Activated B cell treated with CpG ODN at 0.5 μM for 24 hours (primary cell): ENCODE results near the gene PPP1R15A. TPM values are rescaled to one million over a fixed set of nuclear protein-coding genes. Genes with fewer than 3 reads are reported as not detected.
"Not testable (repeated sequence)": the region's sequence is repeated elsewhere in the genome, so short reads cannot be mapped to it uniquely, and the experiment has no call there.

Experiments
- ATAC-seq: fragments of 200-7000 bp; cut with Tn5 transposase; one replicate; pipeline ENCODE4 v1.10.0; 2021; ENCODE audit warnings: low read depth, mild to moderate bottlenecking, moderate library complexity
- CTCF ChIA-PET: fragments of 350-600 bp; sonication (Branson Sonifier 250); formaldehyde crosslinking; loops from one replicate; lab custom pipeline; 2021; ENCODE audit warnings: antibody characterized with exemption; lab: Charles Lee
- POLR2A ChIA-PET: fragments of 350-600 bp; sonication (Branson Sonifier 250); formaldehyde crosslinking; loops from one replicate; lab custom pipeline; 2021; ENCODE audit warnings: antibody characterized with exemption; lab: Charles Lee
- DNase-seq: peaks from one replicate; pipeline ENCODE4 v3.0.0; 2022
- H3K27ac Mint-ChIP-seq: one replicate; pipeline ENCODE4 v1.8.0; 2020; ENCODE audit warnings: mixed read lengths
- H3K27me3 Mint-ChIP-seq: one replicate; pipeline ENCODE4 v1.8.0; 2021; ENCODE audit warnings: mixed read lengths
- H3K36me3 Mint-ChIP-seq: one replicate; pipeline ENCODE4 v1.8.0; 2021; ENCODE audit warnings: low read depth, mixed read lengths
- H3K4me1 Mint-ChIP-seq: one replicate; pipeline ENCODE4 v1.8.0; 2021; ENCODE audit warnings: mixed read lengths
- H3K4me3 Mint-ChIP-seq: one replicate; pipeline ENCODE4 v1.8.0; 2020; ENCODE audit warnings: mild to moderate bottlenecking, mixed read lengths
- H3K9me3 Mint-ChIP-seq: one replicate; pipeline ENCODE4 v1.8.0; 2020; ENCODE audit warnings: mixed read lengths
- CTCF ChIP-seq: fragments of 200-600 bp; IDR thresholded peaks from one replicate; pipeline ENCODE4 v1.8.0; 2022; ENCODE audit warnings: antibody characterized with exemption, mild to moderate bottlenecking
- intact Hi-C: fragments of 100-400 bp; cut with micrococcal nuclease; formaldehyde crosslinking; loops from one replicate; pipeline ENCODE4 v1.15.1; 2024
- total RNA-seq: library from RNA; stranded (reverse); gene quantifications from 2 replicates; pipeline ENCODE4 v1.2.3, GENCODE V29; 2022

PPP1R15A gene
- total RNA-seq, 1 donor from 2014 or later = 123 TPM

- H3K27ac Mint-ChIP-seq = no peak overlapping the region
- peaks cover 9% of the 10 kb centered on the region for H3K27me3 Mint-ChIP-seq
- no peaks in the 10 kb centered on the region for H3K9me3 Mint-ChIP-seq
- ChIA-PET CTCF (no interaction called here), POLR2A (interaction anchor here (1.4 to 2.1 kb wide), 2 partner anchors 22 to 74 kb away, joined by 3 to 14 read pairs; no protein-coding TSS in a partner anchor)
- H3K4me3 Mint-ChIP-seq = no peak overlapping the region
- peaks cover 9% of the 10 kb centered on the region for H3K36me3 Mint-ChIP-seq
- no peak for TF ChIP-seq CTCF
- peaks cover 33% of the 10 kb centered on the region for H3K4me1 Mint-ChIP-seq
- no peak for ATAC-seq
- intact Hi-C loops = loop anchor here (5.0 kb wide), 1 partner anchor 35 kb away; the partner anchor contains the start of gene DHDH
- no peak for DNase-seq
Measured at GRCh38 chr19:48897181-48897580, 25.0 kb downstream of the PPP1R15A start.

GRCh38 chr19:48899386-48899749 is 27.1 kb downstream of the PPP1R15A start:
- intact Hi-C loops = loop anchor here (5.0 kb wide), 1 partner anchor 33 kb away; the partner anchor contains the start of gene DHDH
- Mint-ChIP-seq H3K36me3 (peaks cover 18% of the 10 kb centered on the region), H3K4me3 (peak overlapping the region; percentile 97), H3K4me1 (peaks cover 36% of the 10 kb centered on the region)
- not testable (repeated sequence) for DNase-seq, ATAC-seq, H3K9me3 Mint-ChIP-seq, H3K27ac Mint-ChIP-seq, H3K27me3 Mint-ChIP-seq
- ChIA-PET CTCF (interaction anchor here (2.2 kb wide), 1 partner anchor 71 kb away, joined by 6 read pairs; no protein-coding TSS in a partner anchor), POLR2A (interaction anchor here (0.7 to 3.2 kb wide), 11 partner anchors 13 to 568 kb away, joined by 3 to 55 read pairs (median 5); partner anchors contain the start of genes FTL and PPP1R15A)

- intact Hi-C loops = loop anchor here (1.0 to 5.0 kb wide), 6 partner anchors 25 to 185 kb away; partner anchors contain the start of genes BAX, DHDH and SNRNP70
- Mint-ChIP-seq H3K36me3 (peaks cover 23% of the 10 kb centered on the region), H3K4me3 (peak within 1 kb of the TSS; percentile 97), H3K9me3 (no peaks in the 10 kb centered on the region), H3K4me1 (peaks cover 35% of the 10 kb centered on the region), H3K27me3 (peaks cover 2% of the 10 kb centered on the region), H3K27ac (peak within 1 kb of the TSS; percentile 93)
- POLR2A ChIA-PET = interaction anchor here (0.6 to 3.2 kb wide), 16 partner anchors 10 to 569 kb away, joined by 3 to 55 read pairs (median 4); partner anchors contain the start of genes FTL, GYS1, PPP1R15A and RUVBL2
- peak; percentile 92 for DNase-seq
- TF ChIP-seq CTCF = no peak
- peak; percentile 98 for ATAC-seq
- CTCF ChIA-PET = interaction anchor here (0.9 to 2.2 kb wide), 2 partner anchors 71 to 104 kb away, joined by 4 to 6 read pairs; no protein-coding TSS in a partner anchor
Measured at GRCh38 chr19:48899781-48900476, 27.7 kb downstream of the PPP1R15A start, which contains the start of gene NUCB1. Gene NUCB1, plus strand, starts transcription at chr19:48900312. Its CDS starts 485 bp downstream, at chr19:48900797.

- intact Hi-C loops = loop anchor here (1.0 to 2.0 kb wide), 5 partner anchors 25 to 185 kb away; partner anchors contain the start of genes BAX and SNRNP70
- DNase-seq = no peak
- Mint-ChIP-seq H3K9me3 (no peaks in the 10 kb centered on the region), H3K27ac (peak overlapping the region; percentile 93), H3K4me3 (peak overlapping the region; percentile 97), H3K27me3 (no peaks in the 10 kb centered on the region), H3K4me1 (peaks cover 32% of the 10 kb centered on the region), H3K36me3 (peaks cover 31% of the 10 kb centered on the region)
- no peak for ATAC-seq
- POLR2A ChIA-PET = interaction anchor here (0.6 to 3.2 kb wide), 14 partner anchors 9 to 281 kb away, joined by 3 to 55 read pairs (median 3); partner anchors contain the start of genes FTL, GYS1, PPP1R15A and RPL18
- no peak for TF ChIP-seq CTCF
- CTCF ChIA-PET = interaction anchor here (0.8 to 2.2 kb wide), 4 partner anchors 26 to 105 kb away, joined by 3 to 6 read pairs (median 4); no protein-coding TSS in a partner anchor
Measured at GRCh38 chr19:48900477-48901406, 28.5 kb downstream of the PPP1R15A start.

GRCh38 chr19:48902291-48902690 is 30.1 kb downstream of the PPP1R15A start:
- H3K27me3 Mint-ChIP-seq, H3K9me3 Mint-ChIP-seq, ATAC-seq, intact Hi-C loops, H3K4me3 Mint-ChIP-seq, DNase-seq, CTCF ChIA-PET, H3K27ac Mint-ChIP-seq: not testable (repeated sequence)
- H3K4me1 Mint-ChIP-seq = peaks cover 24% of the 10 kb centered on the region
- POLR2A ChIA-PET = interaction anchor here (0.6 kb wide), 2 partner anchors 11 to 102 kb away, joined by 3 read pairs; no protein-coding TSS in a partner anchor
- peaks cover 41% of the 10 kb centered on the region for H3K36me3 Mint-ChIP-seq

- CTCF ChIA-PET, H3K4me3 Mint-ChIP-seq, H3K9me3 Mint-ChIP-seq, ATAC-seq, DNase-seq, intact Hi-C loops, H3K27me3 Mint-ChIP-seq, H3K27ac Mint-ChIP-seq: not testable (repeated sequence)
- POLR2A ChIA-PET = interaction anchor here (0.7 kb wide), 1 partner anchor 562 kb away, joined by 8 read pairs; no protein-coding TSS in a partner anchor
- peaks cover 26% of the 10 kb centered on the region for H3K4me1 Mint-ChIP-seq
- peaks cover 54% of the 10 kb centered on the region for H3K36me3 Mint-ChIP-seq
Measured at GRCh38 chr19:48903788-48904187, 31.6 kb downstream of the PPP1R15A start.
